Prostate gland (tissue), 2 donors: ENCODE results near the gene OTOG. TPM values are rescaled to one million over a fixed set of nuclear protein-coding genes. Genes with fewer than 3 reads are reported as not detected.
"Not testable (repeated sequence)": the region's sequence is repeated elsewhere in the genome, so short reads cannot be mapped to it uniquely, and the experiment has no call there.

ENCODE experiments used
- DNase-seq: peaks from one replicate; pipeline ENCODE4 v3.0.0-alpha.2; 2019; ENCODE audit warnings: low spot score
- H3K27ac ChIP-seq, 2 donors: fragments of 200-600 bp; sonication (generic); 2 replicates each; pipeline ENCODE4 v1.5.1; 2017 to 2019
- H3K27me3 ChIP-seq: fragments of 200-600 bp; sonication (generic); replicated peaks from 2 replicates; pipeline ENCODE4 v1.5.1; 2019; ENCODE audit not compliant: insufficient read depth
- H3K36me3 ChIP-seq, 2 donors: fragments of 200-600 bp; sonication (generic); 1 replicate in 1 of 2; 2 replicates in 1 of 2; pipeline versions ENCODE4 v1.5.1 to v1.8.1; 2017 to 2019
- H3K4me1 ChIP-seq: fragments of 200-600 bp; sonication (generic); replicated peaks from 2 replicates; pipeline ENCODE4 v1.5.1; 2019
- H3K4me3 ChIP-seq, 2 donors: fragments of 200-600 bp; sonication (generic); 2 replicates each; pipeline ENCODE4 v1.5.1; 2017 to 2019
- H3K9me3 ChIP-seq: fragments of 200-600 bp; sonication (generic); 2 replicates; pipeline ENCODE4 v1.5.1; 2017
- POLR2A ChIP-seq: fragments of 450-650 bp; IDR thresholded peaks from one replicate; pipeline ENCODE4 v1.6.1; 2016; ENCODE audit warnings: antibody characterized with exemption, mild to moderate bottlenecking
- POLR2AphosphoS5 ChIP-seq: sonication (generic); formaldehyde crosslinking; IDR thresholded peaks from one replicate; pipeline ENCODE4 v1.6.1; 2017; ENCODE audit warnings: antibody characterized with exemption
- WGBS: methylation state at CpG from one replicate; pipeline ENCODE4 v1.1.5; 2018; 5-methylcytosine and 5-hydroxymethylcytosine counted together
- intact Hi-C: fragments of 100-400 bp; cut with DNase I; formaldehyde crosslinking; loops from one replicate; pipeline ENCODE4 v1.14.2; 2022
- total RNA-seq, 2 donors: library from RNA; depleted of rRNA; stranded (reverse); fragments of >200 nt; gene quantifications; one replicate each; pipeline ENCODE4 v1.1.0, GENCODE V29; 2016
- TF ChIP-seq, protein P1 (sequence below), 4 experiments: fragments of 200-600 bp in 2 of 4; fragments of 450-650 bp in 2 of 4; sonication (generic) in 2 of 4; IDR thresholded peaks; 1 replicate in 3 of 4; 2 replicates in 1 of 4; pipeline ENCODE4 v1.5.1; 2016 to 2019; ENCODE audit warnings: antibody characterized with exemption in 4 of 4, mild to moderate bottlenecking in 2 of 4, moderate library complexity in 2 of 4

Gene OTOG
- total RNA-seq, 2 donors from 2014 or later = 0.34 TPM; not detected in 1

DNA sequence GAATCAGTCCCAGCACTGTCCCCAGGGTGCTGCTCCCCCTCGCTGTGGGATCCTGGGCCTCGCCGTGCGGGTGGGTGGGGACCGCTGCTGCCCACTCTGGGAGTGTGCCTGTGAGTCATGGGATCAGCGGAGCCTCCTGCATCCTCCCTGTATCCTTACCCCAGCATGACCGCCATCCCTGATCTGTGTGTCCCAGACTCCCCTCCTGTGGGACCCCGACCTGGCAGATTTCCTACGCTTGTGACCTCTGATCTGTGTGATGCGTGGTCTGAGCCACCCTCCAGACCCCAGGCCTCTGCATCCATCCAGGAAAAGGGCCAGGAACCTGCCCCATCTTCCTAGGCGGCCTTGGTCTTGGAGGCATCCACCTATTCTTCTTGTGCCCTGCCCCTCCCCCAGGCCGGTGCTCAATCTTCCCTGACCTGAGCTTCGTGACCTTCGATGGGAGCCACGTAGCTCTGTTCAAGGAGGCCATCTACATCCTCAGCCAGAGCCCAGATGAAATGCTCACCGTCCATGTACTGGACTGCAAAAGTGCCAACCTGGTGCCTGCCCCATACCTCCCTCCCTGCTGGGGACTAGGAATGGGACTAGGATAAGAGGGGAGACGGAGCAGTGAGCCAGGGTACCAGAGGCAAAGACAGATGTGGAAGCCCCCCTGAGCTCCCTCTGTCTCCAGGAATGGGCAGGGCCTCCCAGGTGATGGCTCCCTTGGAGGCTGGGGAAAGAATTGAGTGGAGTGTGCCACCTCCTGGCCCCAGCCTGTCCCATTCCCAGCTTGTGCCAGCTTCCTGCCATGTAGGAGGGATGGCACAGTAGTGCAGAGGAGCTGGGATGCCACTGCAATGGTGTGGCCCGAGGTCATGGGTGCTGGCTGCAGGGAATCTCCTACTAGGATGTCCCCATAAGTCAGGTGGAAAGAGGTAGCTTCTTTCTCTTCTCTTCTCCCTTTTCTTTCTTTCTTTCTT is 65.4 kb downstream of the OTOG start:
- TF ChIP-seq POLR2A (no peak), POLR2AphosphoS5 (no peak)
- TF ChIP-seq, protein P1, sequence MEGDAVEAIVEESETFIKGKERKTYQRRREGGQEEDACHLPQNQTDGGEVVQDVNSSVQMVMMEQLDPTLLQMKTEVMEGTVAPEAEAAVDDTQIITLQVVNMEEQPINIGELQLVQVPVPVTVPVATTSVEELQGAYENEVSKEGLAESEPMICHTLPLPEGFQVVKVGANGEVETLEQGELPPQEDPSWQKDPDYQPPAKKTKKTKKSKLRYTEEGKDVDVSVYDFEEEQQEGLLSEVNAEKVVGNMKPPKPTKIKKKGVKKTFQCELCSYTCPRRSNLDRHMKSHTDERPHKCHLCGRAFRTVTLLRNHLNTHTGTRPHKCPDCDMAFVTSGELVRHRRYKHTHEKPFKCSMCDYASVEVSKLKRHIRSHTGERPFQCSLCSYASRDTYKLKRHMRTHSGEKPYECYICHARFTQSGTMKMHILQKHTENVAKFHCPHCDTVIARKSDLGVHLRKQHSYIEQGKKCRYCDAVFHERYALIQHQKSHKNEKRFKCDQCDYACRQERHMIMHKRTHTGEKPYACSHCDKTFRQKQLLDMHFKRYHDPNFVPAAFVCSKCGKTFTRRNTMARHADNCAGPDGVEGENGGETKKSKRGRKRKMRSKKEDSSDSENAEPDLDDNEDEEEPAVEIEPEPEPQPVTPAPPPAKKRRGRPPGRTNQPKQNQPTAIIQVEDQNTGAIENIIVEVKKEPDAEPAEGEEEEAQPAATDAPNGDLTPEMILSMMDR (IDR thresholded peaks at IDR 0.05) = no peak
- H3K36me3 ChIP-seq = no peaks in the 10 kb centered on the region
- no peaks in the 10 kb centered on the region for H3K9me3 ChIP-seq
- H3K27ac ChIP-seq = no peak overlapping the region
- DNase-seq = no peak
- H3K4me1 ChIP-seq = no peaks in the 10 kb centered on the region
- H3K27me3 ChIP-seq = no peaks in the 10 kb centered on the region
- 86% methylated on average over 18 of the region's 18 CpGs for WGBS
- intact Hi-C loops = no loop called here
- H3K4me3 ChIP-seq = no peak overlapping the region

DNA sequence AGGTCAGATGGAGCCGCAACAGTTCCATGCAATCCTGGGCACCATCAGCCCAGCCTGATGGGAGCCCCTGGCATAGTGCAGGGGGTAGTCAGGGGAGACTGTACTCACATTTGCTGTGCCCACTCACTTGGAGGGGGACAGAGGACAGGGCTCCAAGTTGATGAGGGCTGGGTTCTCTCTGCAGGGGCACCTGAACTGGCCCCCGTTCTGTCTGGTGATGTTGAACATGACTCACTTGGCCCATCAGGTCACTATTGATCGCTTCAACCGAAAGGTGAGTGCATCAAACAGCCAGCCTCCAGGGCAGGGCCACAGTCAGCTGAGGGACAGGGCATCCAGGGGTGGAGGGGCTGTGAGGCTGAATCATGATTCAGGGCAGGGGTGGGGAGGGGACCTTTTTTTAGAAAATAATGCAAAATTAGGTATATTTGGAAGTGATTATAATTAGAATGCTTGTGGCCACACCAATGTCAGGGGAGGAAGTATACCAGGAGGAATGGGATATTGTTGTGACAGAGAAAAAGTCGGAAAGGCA is 66.4 kb downstream of the OTOG start:
- WGBS = 88% methylated on average over 5 of the region's 5 CpGs
- intact Hi-C loops = no loop called here
- no peaks in the 10 kb centered on the region for H3K27me3 ChIP-seq
- DNase-seq = no peak
- H3K27ac ChIP-seq = no peak overlapping the region
- TF ChIP-seq POLR2AphosphoS5 = no peak
- TF ChIP-seq, protein P1 (IDR thresholded peaks at IDR 0.05) = no peak
- no peak for TF ChIP-seq POLR2A
- no peak overlapping the region for H3K4me3 ChIP-seq
- no peaks in the 10 kb centered on the region for H3K4me1 ChIP-seq
- H3K36me3 ChIP-seq = no peaks in the 10 kb centered on the region
- no peaks in the 10 kb centered on the region for H3K9me3 ChIP-seq

DNA sequence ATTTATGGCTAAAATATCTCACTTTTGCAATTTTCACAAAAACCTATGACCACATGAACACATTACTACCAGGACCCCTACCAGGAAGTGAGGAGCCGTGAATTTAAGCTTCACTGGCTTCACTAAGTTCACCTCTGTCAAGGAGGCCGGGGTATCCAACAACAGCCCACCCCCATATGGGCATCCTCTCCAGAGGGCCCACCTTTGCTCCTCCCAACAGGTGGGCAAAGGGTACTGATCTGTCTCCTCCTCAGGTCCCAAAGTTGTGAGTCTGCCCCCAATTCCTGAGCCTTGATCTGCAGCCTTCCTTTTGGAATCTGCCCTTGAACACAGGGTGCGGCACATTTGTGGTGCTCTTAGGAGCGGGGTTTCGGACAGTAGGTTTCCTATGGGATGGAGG is 66.9 kb downstream of the OTOG start:
- Histone ChIP-seq H3K4me1 (no peaks in the 10 kb centered on the region), H3K4me3 (no peak overlapping the region), H3K36me3 (no peaks in the 10 kb centered on the region), H3K27me3 (no peaks in the 10 kb centered on the region), H3K27ac (no peak overlapping the region), H3K9me3 (no peaks in the 10 kb centered on the region)
- no peak for DNase-seq
- TF ChIP-seq POLR2AphosphoS5 (no peak), POLR2A (no peak)
- TF ChIP-seq, protein P1 (IDR thresholded peaks at IDR 0.05) = no peak
- intact Hi-C loops = no loop called here
- 93% methylated on average over 5 of the region's 5 CpGs for WGBS

DNA sequence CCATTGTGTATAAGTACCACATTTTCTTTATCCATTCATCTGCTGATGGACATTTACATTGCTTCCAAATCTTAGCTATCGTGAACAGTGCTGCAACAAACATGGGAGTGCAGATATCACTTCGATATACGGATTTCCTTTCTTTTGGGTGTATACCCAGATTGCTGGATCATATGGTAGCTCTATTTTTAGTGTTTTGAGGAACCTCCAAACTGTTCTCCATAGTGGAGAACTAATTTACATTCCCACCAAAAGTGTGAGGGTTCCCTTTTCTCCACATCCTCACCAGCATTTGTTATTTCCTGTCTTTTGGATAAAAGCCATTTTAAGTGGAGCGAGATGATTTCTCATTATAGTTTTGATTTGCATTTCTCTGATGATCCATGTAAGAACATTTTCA is 75.7 kb downstream of the OTOG start:
- H3K36me3 ChIP-seq, H3K27ac ChIP-seq, DNase-seq, H3K27me3 ChIP-seq, H3K4me1 ChIP-seq, intact Hi-C loops, H3K4me3 ChIP-seq, H3K9me3 ChIP-seq: not testable (repeated sequence)
- 91% methylated on average over 4 of the region's 4 CpGs for WGBS

- TF ChIP-seq, protein P1 (IDR thresholded peaks at IDR 0.05) = no peak
- TF ChIP-seq POLR2AphosphoS5 (no peak), POLR2A (no peak)
- peak; percentile 0 for DNase-seq
- Histone ChIP-seq H3K27ac (no peak overlapping the region), H3K4me3 (no peak overlapping the region), H3K9me3 (no peaks in the 10 kb centered on the region), H3K36me3 (no peaks in the 10 kb centered on the region), H3K27me3 (no peaks in the 10 kb centered on the region), H3K4me1 (no peaks in the 10 kb centered on the region)
- 71% methylated on average over 5 of the region's 5 CpGs for WGBS
- intact Hi-C loops = no loop called here
These were observed 82.1 kb downstream of the OTOG start for GRCh38 chr11:17629113-17629512.
